GM04503 (cell line): ENCODE measurements around the gene PLA2G3.

ENCODE experiments used
- DNase-seq: peaks from one replicate; pipeline ENCODE4 v3.0.0-alpha.2; 2012; ENCODE audit warnings: low read depth

The PLA2G3 gene

GRCh38 chr22:31085928-31086327 lies 54.4 kb downstream of the PLA2G3 start:
- DNase-seq, result no peak

GRCh38 chr22:31085493-31085824 lies 54.8 kb downstream of the PLA2G3 start:
- no peak for DNase-seq

GRCh38 chr22:31084811-31085492 lies 55.4 kb downstream of the PLA2G3 start:
- no peak for DNase-seq
